Suprapubic skin (tissue), 4 donors: ENCODE measurements around the gene ARHGAP35. TPM values are rescaled to one million over a fixed set of nuclear protein-coding genes. Genes with fewer than 3 reads are reported as not detected.
"Not testable (repeated sequence)": the region's sequence is repeated elsewhere in the genome, so short reads cannot be mapped to it uniquely, and the experiment has no call there.

Experiments used
- DNase-seq, 2 donors: peaks; one replicate each; pipeline ENCODE4 v3.0.0-alpha.2; 2019; ENCODE audit warnings: low spot score in 2 of 2
- H3K27ac ChIP-seq: fragments of 200-600 bp; sonication (generic); one replicate; pipeline ENCODE4 v1.5.1; 2019
- H3K27me3 ChIP-seq: fragments of 200-600 bp; sonication (generic); one replicate; pipeline ENCODE4 v1.5.1; 2019
- H3K36me3 ChIP-seq: fragments of 200-600 bp; sonication (generic); one replicate; pipeline ENCODE4 v1.5.1; 2019
- H3K4me1 ChIP-seq: fragments of 200-600 bp; sonication (generic); one replicate; pipeline ENCODE4 v1.5.1; 2019
- H3K4me3 ChIP-seq: fragments of 200-600 bp; sonication (generic); one replicate; pipeline ENCODE4 v1.5.1; 2019; ENCODE audit warnings: mild to moderate bottlenecking
- H3K9me3 ChIP-seq: fragments of 200-600 bp; sonication (generic); one replicate; pipeline ENCODE4 v1.5.1; 2019
- EP300 ChIP-seq: sonication (generic); formaldehyde crosslinking; IDR thresholded peaks from one replicate; pipeline ENCODE4 v1.6.1; 2017; ENCODE audit warnings: antibody characterized with exemption
- POLR2A ChIP-seq, 2 donors: fragments of 450-650 bp; IDR thresholded peaks; one replicate each; pipeline ENCODE4 v1.6.1; 2017; ENCODE audit warnings: antibody characterized with exemption in 2 of 2, mild to moderate bottlenecking in 2 of 2, moderate library complexity in 2 of 2
- POLR2AphosphoS5 ChIP-seq, 3 donors: sonication (generic); formaldehyde crosslinking; IDR thresholded peaks; one replicate each; pipeline ENCODE4 v1.6.1; 2017; ENCODE audit warnings: antibody characterized with exemption in 3 of 3
- WGBS: methylation state at CpG from one replicate; pipeline ENCODE4 v1.1.5; 2018; 5-methylcytosine and 5-hydroxymethylcytosine counted together
- total RNA-seq, 4 donors: library from RNA; depleted of rRNA; stranded (reverse); fragments of >200 nt; gene quantifications; one replicate each; pipeline ENCODE4 v1.1.0, GENCODE V29; 2016
- TF ChIP-seq, protein P1 (sequence below), 2 donors: fragments of 200-600 bp in 1 of 2; fragments of 450-650 bp in 1 of 2; sonication (generic) in 1 of 2; IDR thresholded peaks; one replicate each; pipeline ENCODE4 v1.5.1; 2016 to 2019; ENCODE audit warnings: antibody characterized with exemption in 2 of 2, mild to moderate bottlenecking in 1 of 2, moderate library complexity in 1 of 2

ARHGAP35 gene
- total RNA-seq, 4 donors from 2014 or later: 33.9 to 54.2 (median 46.5) TPM

DNA sequence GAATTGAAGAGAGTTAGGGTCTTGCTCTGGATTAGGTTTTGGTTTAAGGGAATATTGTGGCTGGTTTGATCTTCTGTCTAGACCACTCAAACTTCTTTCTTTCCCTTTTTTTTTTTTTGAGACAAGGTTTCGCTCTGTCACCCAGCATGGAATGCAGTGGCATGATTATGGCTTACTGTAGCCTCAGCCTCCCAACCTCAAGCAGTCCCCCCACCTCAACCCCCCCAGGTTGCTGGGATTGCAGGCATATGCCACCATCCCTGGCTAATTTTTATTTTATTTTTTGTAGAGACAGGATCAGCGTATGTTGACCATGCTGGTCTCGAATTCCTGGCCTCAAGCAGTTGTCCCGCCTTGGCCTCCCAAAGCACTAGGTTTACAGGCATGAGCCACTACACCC lies 21.2 kb downstream of the ARHGAP35 start:
- no peaks in the 10 kb centered on the region for H3K27me3 ChIP-seq
- TF ChIP-seq, protein P1, sequence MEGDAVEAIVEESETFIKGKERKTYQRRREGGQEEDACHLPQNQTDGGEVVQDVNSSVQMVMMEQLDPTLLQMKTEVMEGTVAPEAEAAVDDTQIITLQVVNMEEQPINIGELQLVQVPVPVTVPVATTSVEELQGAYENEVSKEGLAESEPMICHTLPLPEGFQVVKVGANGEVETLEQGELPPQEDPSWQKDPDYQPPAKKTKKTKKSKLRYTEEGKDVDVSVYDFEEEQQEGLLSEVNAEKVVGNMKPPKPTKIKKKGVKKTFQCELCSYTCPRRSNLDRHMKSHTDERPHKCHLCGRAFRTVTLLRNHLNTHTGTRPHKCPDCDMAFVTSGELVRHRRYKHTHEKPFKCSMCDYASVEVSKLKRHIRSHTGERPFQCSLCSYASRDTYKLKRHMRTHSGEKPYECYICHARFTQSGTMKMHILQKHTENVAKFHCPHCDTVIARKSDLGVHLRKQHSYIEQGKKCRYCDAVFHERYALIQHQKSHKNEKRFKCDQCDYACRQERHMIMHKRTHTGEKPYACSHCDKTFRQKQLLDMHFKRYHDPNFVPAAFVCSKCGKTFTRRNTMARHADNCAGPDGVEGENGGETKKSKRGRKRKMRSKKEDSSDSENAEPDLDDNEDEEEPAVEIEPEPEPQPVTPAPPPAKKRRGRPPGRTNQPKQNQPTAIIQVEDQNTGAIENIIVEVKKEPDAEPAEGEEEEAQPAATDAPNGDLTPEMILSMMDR (IDR thresholded peaks at IDR 0.05): no peak
- TF ChIP-seq POLR2AphosphoS5 (IDR thresholded peaks at IDR 0.05): no peak
- no peak for TF ChIP-seq POLR2A (IDR thresholded peaks at IDR 0.05)
- no peak for TF ChIP-seq EP300
- no peak overlapping the region for H3K27ac ChIP-seq
- H3K4me3 ChIP-seq: no peak overlapping the region
- H3K36me3 ChIP-seq: no peaks in the 10 kb centered on the region
- no peak for DNase-seq
- H3K4me1 ChIP-seq: peaks cover 5% of the 10 kb centered on the region
- 90% methylated on average over 4 of the region's 4 CpGs for WGBS
- no peaks in the 10 kb centered on the region for H3K9me3 ChIP-seq

DNA sequence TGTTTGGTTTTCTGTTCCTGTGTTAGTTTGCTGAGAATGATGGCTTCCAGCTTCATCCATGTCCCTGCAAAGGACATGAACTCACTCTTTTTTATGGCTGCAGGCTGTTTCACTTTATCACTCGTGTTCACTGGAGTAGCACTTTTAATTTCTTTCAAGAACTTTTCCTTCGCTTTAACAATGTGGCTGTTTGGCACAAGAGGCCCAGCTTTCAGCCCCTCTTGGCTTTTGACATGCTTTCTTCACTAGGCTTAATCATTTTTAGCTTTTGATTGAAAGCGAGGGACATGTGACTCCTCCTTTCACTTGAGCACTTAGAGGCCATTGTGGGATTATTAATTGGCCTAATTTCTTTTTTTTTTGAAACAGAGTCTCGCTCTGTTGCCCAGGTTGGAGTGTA lies 22.0 kb downstream of the ARHGAP35 start:
- not testable (repeated sequence) for H3K36me3 ChIP-seq, H3K27ac ChIP-seq, H3K27me3 ChIP-seq, H3K9me3 ChIP-seq, DNase-seq, H3K4me1 ChIP-seq, H3K4me3 ChIP-seq
- 63% methylated on average over 4 of the region's 4 CpGs for WGBS

DNA sequence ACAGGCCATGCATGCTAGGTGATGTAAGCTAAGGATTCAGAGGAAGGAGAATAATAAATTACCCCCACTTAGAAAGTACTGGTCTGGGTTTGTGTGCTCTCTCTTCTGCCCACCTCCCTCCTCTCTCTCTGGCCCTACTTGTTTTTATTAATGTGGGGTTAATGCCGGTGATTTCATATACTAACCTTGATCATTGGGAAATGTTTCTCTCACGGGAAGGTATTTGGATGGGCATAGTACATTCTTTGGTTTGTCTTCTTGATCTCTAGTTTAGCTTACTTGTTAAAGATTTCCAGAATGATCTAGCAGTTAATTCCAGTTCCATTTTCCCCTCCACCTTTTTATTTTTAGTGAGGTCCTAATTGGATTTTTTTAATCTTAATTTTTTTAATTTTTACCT lies 24.6 kb downstream of the ARHGAP35 start:
- peaks cover 10% of the 10 kb centered on the region for H3K4me1 ChIP-seq
- no peak overlapping the region for H3K4me3 ChIP-seq
- H3K27me3 ChIP-seq: no peaks in the 10 kb centered on the region
- no peaks in the 10 kb centered on the region for H3K36me3 ChIP-seq
- TF ChIP-seq, protein P1 (IDR thresholded peaks at IDR 0.05): no peak
- TF ChIP-seq EP300: no peak
- no peak for TF ChIP-seq POLR2AphosphoS5 (IDR thresholded peaks at IDR 0.05)
- no peak for TF ChIP-seq POLR2A (IDR thresholded peaks at IDR 0.05)
- H3K27ac ChIP-seq: no peak overlapping the region
- H3K9me3 ChIP-seq: no peaks in the 10 kb centered on the region
- DNase-seq: no peak
- 72% methylated on average over 2 of the region's 2 CpGs for WGBS

DNA sequence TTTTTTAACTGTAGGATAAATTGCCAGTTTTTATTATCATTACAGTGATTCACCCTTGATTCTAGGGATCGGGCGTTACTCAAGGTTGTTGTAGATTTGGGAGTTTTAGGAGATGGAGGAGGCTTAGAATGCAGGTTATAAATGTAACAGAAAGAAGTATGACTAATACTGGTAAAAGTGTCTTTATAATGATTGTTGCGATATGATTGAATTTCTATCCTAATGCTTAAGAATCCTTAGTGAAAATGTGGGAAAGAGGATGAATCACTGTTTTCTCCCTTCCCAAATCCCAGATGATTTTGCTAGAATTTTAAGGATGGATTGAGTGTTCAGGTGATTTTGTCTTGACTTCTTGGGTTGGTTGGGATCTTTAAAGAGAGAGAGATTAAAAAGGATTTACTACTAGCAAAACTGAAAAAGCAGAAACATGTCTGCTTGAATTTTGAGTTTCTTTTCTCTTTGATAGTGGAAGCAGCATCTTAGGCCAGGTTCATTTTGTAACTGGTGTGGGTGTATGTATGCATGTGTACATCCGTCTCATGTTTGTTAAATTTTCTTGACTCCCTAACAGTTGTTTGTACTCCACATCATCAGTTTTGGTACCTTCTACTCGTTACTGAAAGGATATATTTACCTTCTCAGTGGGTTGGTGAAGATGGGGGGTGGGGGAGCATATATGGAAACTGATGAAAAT lies 25.9 kb downstream of the ARHGAP35 start:
- WGBS: 88% methylated on average over 5 of the region's 5 CpGs
- Histone ChIP-seq H3K36me3 (no peaks in the 10 kb centered on the region), H3K9me3 (no peaks in the 10 kb centered on the region), H3K27me3 (no peaks in the 10 kb centered on the region), H3K27ac (no peak overlapping the region), H3K4me1 (peaks cover 13% of the 10 kb centered on the region), H3K4me3 (no peak overlapping the region)
- TF ChIP-seq POLR2AphosphoS5 (IDR thresholded peaks at IDR 0.05): no peak
- TF ChIP-seq, protein P1 (IDR thresholded peaks at IDR 0.05): no peak
- no peak for TF ChIP-seq EP300
- TF ChIP-seq POLR2A (IDR thresholded peaks at IDR 0.05): no peak
- no peak for DNase-seq

DNA sequence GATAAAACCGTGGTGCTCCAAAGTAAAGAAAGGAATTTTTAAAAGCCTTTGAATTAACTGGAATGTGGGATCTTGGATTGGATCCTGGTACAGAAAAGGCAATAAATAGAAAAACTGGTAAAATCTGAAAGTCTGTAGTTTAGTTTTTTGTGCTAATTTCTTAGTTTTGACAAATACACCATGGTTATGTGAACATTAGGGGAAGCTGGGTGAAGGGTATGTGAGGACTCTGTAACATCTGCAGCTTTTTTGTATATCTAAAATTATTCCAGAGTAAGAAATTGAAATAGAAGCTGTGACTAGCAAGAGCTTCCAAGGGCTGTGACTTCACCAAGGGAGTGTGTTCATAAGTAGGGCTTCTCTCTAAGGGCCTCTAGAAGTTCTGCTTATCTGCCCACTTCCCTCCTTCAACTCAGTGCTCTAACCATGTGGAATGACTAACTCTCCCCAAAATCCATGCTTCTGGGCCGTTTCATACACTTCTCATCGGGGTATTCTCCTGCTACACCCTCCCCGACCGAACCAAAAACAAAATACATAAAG lies 26.5 kb downstream of the ARHGAP35 start:
- no peak overlapping the region for H3K27ac ChIP-seq

More for the DNA sequence above, 26.5 kb downstream of the ARHGAP35 start:
- DNase-seq: no peak
- TF ChIP-seq POLR2AphosphoS5 (IDR thresholded peaks at IDR 0.05) (no peak), EP300 (no peak), POLR2A (IDR thresholded peaks at IDR 0.05) (no peak)
- TF ChIP-seq, protein P1 (IDR thresholded peaks at IDR 0.05): no peak
- Histone ChIP-seq H3K36me3 (no peaks in the 10 kb centered on the region), H3K4me3 (no peak overlapping the region), H3K9me3 (no peaks in the 10 kb centered on the region), H3K27me3 (no peaks in the 10 kb centered on the region), H3K4me1 (peaks cover 10% of the 10 kb centered on the region)
- WGBS: 94% methylated on average over 5 of the region's 5 CpGs
